ENCODE data around the gene ARHGAP19.

DNA sequence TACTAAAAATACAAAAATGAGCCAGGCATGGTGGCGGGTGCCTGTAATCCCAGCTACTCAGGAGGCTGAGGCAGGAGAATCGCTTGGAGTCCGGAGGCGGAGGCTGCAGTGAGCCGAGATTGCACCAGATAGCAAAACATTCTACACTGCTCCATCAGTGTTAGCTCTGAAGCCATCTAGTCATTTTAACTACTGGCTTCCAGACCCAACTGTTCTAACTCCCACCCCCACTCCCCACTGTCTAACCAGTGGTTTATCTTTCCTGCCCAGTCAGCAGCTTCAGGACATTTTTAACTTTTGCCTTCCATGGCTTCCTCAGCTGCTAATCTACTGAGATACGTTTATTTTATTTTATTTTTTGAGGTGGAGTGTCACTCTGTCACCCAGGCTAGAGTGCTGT lies 20.5 kb upstream of the ARHGAP19 start:
- TF ChIP-seq, protein P1, sequence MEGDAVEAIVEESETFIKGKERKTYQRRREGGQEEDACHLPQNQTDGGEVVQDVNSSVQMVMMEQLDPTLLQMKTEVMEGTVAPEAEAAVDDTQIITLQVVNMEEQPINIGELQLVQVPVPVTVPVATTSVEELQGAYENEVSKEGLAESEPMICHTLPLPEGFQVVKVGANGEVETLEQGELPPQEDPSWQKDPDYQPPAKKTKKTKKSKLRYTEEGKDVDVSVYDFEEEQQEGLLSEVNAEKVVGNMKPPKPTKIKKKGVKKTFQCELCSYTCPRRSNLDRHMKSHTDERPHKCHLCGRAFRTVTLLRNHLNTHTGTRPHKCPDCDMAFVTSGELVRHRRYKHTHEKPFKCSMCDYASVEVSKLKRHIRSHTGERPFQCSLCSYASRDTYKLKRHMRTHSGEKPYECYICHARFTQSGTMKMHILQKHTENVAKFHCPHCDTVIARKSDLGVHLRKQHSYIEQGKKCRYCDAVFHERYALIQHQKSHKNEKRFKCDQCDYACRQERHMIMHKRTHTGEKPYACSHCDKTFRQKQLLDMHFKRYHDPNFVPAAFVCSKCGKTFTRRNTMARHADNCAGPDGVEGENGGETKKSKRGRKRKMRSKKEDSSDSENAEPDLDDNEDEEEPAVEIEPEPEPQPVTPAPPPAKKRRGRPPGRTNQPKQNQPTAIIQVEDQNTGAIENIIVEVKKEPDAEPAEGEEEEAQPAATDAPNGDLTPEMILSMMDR (IDR thresholded peaks at IDR 0.05; ENCODE audit: insufficient read depth, low read length), result no peak
- TF ChIP-seq, protein P2, sequence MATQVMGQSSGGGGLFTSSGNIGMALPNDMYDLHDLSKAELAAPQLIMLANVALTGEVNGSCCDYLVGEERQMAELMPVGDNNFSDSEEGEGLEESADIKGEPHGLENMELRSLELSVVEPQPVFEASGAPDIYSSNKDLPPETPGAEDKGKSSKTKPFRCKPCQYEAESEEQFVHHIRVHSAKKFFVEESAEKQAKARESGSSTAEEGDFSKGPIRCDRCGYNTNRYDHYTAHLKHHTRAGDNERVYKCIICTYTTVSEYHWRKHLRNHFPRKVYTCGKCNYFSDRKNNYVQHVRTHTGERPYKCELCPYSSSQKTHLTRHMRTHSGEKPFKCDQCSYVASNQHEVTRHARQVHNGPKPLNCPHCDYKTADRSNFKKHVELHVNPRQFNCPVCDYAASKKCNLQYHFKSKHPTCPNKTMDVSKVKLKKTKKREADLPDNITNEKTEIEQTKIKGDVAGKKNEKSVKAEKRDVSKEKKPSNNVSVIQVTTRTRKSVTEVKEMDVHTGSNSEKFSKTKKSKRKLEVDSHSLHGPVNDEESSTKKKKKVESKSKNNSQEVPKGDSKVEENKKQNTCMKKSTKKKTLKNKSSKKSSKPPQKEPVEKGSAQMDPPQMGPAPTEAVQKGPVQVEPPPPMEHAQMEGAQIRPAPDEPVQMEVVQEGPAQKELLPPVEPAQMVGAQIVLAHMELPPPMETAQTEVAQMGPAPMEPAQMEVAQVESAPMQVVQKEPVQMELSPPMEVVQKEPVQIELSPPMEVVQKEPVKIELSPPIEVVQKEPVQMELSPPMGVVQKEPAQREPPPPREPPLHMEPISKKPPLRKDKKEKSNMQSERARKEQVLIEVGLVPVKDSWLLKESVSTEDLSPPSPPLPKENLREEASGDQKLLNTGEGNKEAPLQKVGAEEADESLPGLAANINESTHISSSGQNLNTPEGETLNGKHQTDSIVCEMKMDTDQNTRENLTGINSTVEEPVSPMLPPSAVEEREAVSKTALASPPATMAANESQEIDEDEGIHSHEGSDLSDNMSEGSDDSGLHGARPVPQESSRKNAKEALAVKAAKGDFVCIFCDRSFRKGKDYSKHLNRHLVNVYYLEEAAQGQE (IDR thresholded peaks at IDR 0.05; ENCODE audit: insufficient replicate concordance, low read depth), result no peak
- no peak for TF ChIP-seq GABPA (IDR thresholded peaks at IDR 0.05; ENCODE audit: low read depth)
- no peak for TF ChIP-seq POLR2AphosphoS5 (IDR thresholded peaks at IDR 0.05; ENCODE audit: low read depth)
- TF ChIP-seq SPI1 (IDR thresholded peaks at IDR 0.05; ENCODE audit: borderline replicate concordance, low read depth), result no peak
